ENCODE measurements around the gene EID3.

GRCh38 chr12:104333692-104334255, 30.2 kb downstream of the EID3 start:
- TF ChIP-seq CTCF (IDR thresholded peaks at IDR 0.05 in 2 of 3, conservative IDR thresholded peaks at IDR 0.05 in 1 of 3; ENCODE audit: borderline replicate concordance in 1 of 3, insufficient read depth in 1 of 3, low read depth in 2 of 3, low read length in 2 of 3) (no peak), CEBPB (IDR thresholded peaks at IDR 0.05; ENCODE audit: low read depth) (no peak), REST (IDR thresholded peaks at IDR 0.05; ENCODE audit: low read depth) (no peak), SIN3A (IDR thresholded peaks at IDR 0.05; ENCODE audit: low read depth) (no peak), EZH2phosphoT487 (IDR thresholded peaks at IDR 0.05; ENCODE audit: borderline replicate concordance) (no peak), ZNF274 (IDR thresholded peaks at IDR 0.05; ENCODE audit: low read depth, low read length) (no peak), POLR2A (IDR thresholded peaks at IDR 0.05; ENCODE audit: borderline replicate concordance, extremely low read depth, insufficient read depth, insufficient read length) (no peak)
